SK-N-SH (cell line): ENCODE measurements around the gene ATP2A3.

Experiments used
- CTCF ChIP-seq: fragments of 200-600 bp; sonication (generic); IDR thresholded peaks from 2 replicates; pipeline ENCODE4 v1.6.1; 2017; ENCODE audit warnings: antibody characterized with exemption, mild to moderate bottlenecking, moderate library complexity
- EZH2phosphoT487 ChIP-seq: fragments of 200-600 bp; sonication (generic); IDR thresholded peaks from 2 replicates; pipeline ENCODE4 v1.6.1; 2017; ENCODE audit warnings: low read depth, mixed run types, mild to moderate bottlenecking, antibody characterized with exemption, moderate library complexity, borderline replicate concordance
- FOXM1 ChIP-seq: IDR thresholded peaks from 2 replicates; pipeline ENCODE4 v1.4.0; 2012; ENCODE audit warnings: low read depth, mild to moderate bottlenecking
- TF ChIP-seq, protein P1 (sequence below): IDR thresholded peaks from 2 replicates; pipeline ENCODE4 v1.4.0; 2012; ENCODE audit warnings: low read depth, borderline replicate concordance

GRCh38 chr17:3893003-3893719 is 71.1 kb downstream of the ATP2A3 start, which contains the start of gene CAMKK1:
- TF ChIP-seq CTCF = no peak
- TF ChIP-seq, protein P1, sequence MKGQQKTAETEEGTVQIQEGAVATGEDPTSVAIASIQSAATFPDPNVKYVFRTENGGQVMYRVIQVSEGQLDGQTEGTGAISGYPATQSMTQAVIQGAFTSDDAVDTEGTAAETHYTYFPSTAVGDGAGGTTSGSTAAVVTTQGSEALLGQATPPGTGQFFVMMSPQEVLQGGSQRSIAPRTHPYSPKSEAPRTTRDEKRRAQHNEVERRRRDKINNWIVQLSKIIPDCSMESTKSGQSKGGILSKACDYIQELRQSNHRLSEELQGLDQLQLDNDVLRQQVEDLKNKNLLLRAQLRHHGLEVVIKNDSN = no peak
- no peak for TF ChIP-seq FOXM1
- TF ChIP-seq EZH2phosphoT487 = no peak
